Measurements from ENCODE around the gene THAP8. TPM values are rescaled to one million over a fixed set of nuclear protein-coding genes. Genes with fewer than 3 reads are reported as not detected.
A peak's percentile ranks its signal among the peaks of the same experiment; 100 is the strongest.

Gene THAP8, protein sequence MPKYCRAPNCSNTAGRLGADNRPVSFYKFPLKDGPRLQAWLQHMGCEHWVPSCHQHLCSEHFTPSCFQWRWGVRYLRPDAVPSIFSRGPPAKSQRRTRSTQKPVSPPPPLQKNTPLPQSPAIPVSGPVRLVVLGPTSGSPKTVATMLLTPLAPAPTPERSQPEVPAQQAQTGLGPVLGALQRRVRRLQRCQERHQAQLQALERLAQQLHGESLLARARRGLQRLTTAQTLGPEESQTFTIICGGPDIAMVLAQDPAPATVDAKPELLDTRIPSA
- 8.6 and 8.7 TPM in 2 replicates for polyA plus RNA-seq (2014; cell fraction: cytosol; rRNA removed)
- polyA plus RNA-seq (2014; cell fraction: nucleus; rRNA removed): 1.1 and 2.1 TPM in 2 replicates

- peak; percentile 98 for DNase-seq (ENCODE audit: low spot score)
Measured at GRCh38 chr19:36054119-36054732, at the start of gene THAP8. Gene THAP8, minus strand, starts transcription at chr19:36054285. Its CDS starts 68 bp downstream, at chr19:36054217.

DNA sequence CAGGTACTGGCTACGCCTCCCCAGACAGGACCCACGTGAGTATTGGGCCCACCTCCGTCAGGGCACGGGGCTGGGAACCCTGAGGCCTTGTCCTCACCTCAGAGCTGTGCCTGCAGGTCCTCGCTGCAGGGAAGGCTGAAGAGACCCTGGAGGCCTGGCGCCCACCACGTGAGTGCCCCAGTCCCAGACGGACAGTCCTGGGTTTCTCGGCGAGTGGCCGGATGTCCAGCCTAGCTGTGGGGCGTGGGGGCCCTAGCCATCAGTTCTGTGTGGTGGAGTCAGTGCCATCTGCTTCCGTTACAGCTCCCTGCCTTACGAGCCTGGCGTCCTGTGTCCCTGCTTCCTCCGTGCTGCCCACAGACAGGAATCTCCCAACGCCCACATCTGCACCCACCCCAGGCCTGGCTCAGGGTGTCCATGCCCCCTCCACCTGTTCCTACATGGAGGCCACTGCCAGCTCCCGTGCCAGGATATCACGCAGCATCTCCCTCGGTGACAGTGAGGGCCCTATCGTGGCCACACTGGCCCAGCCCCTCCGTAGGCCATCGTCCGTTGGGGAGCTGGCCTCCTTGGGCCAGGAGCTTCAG, 49.0 kb upstream of the THAP8 start:
- DNase-seq (ENCODE audit: low spot score): no peak

GRCh38 chr19:36101550-36102327, 47.7 kb upstream of the THAP8 start:
- no peak for DNase-seq (ENCODE audit: low spot score)

DNA sequence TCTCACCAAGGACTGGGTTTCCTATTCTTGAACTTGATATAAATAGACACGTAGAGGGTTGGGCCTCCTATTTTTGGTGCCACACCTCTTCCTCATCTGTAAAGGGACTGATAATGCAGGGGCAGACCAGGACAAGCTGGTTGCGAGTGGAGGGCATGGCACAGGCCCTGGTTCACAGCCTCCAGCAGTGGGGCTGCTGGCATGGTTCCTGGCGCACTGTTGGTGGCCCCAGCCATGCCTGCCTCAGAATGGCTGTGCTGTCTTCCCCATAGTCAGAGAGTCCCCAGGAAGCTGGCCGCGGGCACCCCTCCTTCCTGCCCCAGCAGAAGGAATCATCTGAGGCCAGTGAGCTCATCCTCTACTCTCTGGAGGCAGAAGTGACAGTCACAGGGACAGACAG, 46.4 kb upstream of the THAP8 start:
- no peak for DNase-seq (ENCODE audit: low spot score)

GRCh38 chr19:36099166-36099785, 45.2 kb upstream of the THAP8 start:
- DNase-seq (ENCODE audit: low spot score): no peak

DNA sequence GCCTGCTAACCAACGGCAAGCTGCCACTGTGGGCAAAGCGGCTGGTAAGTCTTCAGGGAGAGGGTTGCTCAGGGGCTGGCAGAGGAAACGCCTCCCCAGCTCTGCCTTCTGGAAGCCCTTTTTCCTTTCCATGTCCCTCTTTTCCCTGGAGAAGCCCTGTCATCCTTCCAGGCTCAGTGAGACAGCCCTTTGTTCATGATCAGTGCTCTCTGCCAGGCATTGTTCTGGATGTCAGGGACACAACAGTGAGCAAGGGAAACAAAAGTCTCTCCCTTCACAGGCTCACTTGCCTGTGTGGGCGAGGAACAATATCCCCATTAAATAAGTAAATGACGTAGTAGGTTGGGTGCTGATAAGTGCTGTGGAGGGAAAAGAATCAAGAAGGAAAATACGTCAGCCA, 43.0 kb upstream of the THAP8 start:
- DNase-seq (ENCODE audit: low spot score): no peak

GRCh38 chr19:36093687-36094086, 39.6 kb upstream of the THAP8 start:
- no peak for DNase-seq (ENCODE audit: low spot score)

- no peak for DNase-seq (ENCODE audit: low spot score)
Measured at GRCh38 chr19:36093146-36093662, 39.1 kb upstream of the THAP8 start.

DNA sequence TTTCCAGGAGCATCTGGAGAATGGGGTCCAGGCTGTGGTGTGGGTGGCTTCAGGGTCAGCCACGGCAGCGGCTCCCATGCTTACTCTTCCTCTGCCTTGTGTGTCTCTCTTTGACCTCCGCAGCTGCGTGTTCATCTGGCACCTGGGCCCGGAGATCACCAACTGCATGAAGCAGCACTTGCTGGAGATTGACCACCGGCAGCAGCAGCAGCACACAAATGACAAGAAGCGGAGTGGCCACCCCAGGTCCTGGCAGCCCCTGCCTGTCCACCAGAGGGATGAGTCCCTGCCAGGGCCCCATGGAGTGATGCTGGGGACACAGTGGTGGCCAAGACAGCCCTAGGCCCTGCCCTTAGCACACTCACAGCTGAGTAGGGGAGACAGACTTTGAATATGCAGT, 38.5 kb upstream of the THAP8 start:
- DNase-seq (ENCODE audit: low spot score): no peak

GRCh38 chr19:36090910-36091695, 37.0 kb upstream of the THAP8 start:
- DNase-seq (ENCODE audit: low spot score): no peak

DNA sequence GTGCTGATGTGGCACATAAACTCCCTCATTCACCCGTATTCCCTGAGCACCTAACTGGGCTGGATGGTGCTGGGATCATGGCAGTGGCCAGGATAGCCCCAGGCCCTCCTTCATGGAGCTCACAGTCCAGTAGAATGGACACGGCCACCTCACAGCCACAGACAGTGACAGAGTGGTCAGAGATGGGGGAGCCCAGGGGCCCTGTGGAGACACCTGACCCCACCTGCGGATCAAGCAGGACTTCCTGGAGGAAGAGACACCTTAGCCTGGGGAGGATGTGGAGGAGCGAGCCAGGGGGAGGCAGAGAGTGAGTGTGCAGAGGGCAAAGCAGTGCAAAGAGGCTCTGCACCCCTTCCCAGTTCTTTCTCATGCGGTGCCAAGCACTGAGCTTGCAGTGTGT, 35.8 kb upstream of the THAP8 start:
- no peak for DNase-seq (ENCODE audit: low spot score)

GRCh38 chr19:36086326-36086725, 32.2 kb upstream of the THAP8 start:
- DNase-seq (ENCODE audit: low spot score): no peak

GRCh38 chr19:36084231-36085009, 30.3 kb upstream of the THAP8 start:
- DNase-seq (ENCODE audit: low spot score): no peak

DNA sequence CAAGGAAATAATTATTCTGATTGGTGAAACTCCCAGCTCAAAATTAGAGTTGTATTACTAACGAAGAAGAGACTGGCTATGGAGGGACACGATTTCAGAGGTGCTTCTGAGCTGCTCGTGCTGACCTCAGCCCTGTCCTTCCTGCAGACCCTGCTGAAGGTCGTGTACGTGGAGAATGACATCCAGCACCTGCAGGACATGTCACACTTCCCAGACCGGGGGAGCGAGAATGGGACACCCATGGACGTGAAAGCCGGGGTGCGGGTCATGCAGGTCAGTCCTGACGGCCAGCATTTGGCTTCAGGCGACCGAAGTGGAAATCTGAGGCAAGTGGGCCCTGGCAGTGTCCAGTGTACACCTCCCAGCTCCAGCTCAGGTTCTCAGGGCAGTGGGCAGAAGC, 28.8 kb upstream of the THAP8 start:
- no peak for DNase-seq (ENCODE audit: low spot score)

DNA sequence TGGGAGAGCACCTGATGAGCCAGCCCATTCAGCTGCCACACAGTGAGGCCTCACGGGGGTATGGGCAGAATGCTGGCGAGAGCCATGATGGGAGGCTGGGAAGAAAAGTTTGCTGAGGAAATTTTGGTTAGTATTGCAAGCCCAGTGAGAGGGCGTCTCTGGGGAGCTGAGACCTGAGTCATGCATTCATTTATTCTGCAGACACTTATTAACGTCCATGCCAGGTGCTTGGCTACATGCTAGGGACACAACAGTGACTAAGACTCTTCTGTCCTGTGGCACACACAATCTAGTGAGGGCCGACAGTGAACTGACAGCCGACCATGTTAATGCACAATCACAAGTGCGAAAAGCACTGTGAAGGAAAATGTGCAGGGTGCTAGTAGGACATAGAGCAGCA, 27.8 kb upstream of the THAP8 start:
- no peak for DNase-seq (ENCODE audit: low spot score)

GRCh38 chr19:36081385-36081784, 27.3 kb upstream of the THAP8 start:
- DNase-seq (ENCODE audit: low spot score): no peak

- DNase-seq (ENCODE audit: low spot score): no peak
Measured at GRCh38 chr19:36079389-36079945, 25.4 kb upstream of the THAP8 start.

GRCh38 chr19:36073121-36073876, 19.2 kb upstream of the THAP8 start:
- DNase-seq (ENCODE audit: low spot score): no peak

- no peak for DNase-seq (ENCODE audit: low spot score)
Measured at GRCh38 chr19:36072081-36072480, 18.0 kb upstream of the THAP8 start.

Data from SK-N-DZ (cell line).